ENCODE data around the gene LDLRAD3. TPM values are rescaled to one million over a fixed set of nuclear protein-coding genes. Genes with fewer than 3 reads are reported as not detected.

The LDLRAD3 gene
- polyA plus RNA-seq, 1 donor (not counting 4 experiments of a cell fraction or from before 2014, with no cell fraction given): 13.1 TPM

GRCh38 chr11:36110668-36111410 is 167.0 kb downstream of the LDLRAD3 start:
- DNase-seq (ENCODE audit: low read depth, low spot score) (no peak), FAIRE-seq (no peak)
- Histone ChIP-seq H3K36me3 (ENCODE audit: control insufficient read depth in 2 of 2, extremely low read depth in 1 of 2, insufficient read depth in 2 of 2, low read length in 2 of 2) (peaks cover 0 to 21% of the 10 kb centered on the region in 2 experiments), H3K4me3 (ENCODE audit: control insufficient read depth in 2 of 3, extremely low read depth in 1 of 3, insufficient read depth in 2 of 3, low read depth in 1 of 3, low read length in 3 of 3) (no peak overlapping the region), H3K9me1 (ENCODE audit: control insufficient read depth, extremely low read depth, insufficient read depth, low read length) (no peaks in the 10 kb centered on the region), H2AFZ (ENCODE audit: control insufficient read depth, low read length) (no peak overlapping the region), H3K27me3 (ENCODE audit: control insufficient read depth, extremely low read depth, insufficient read depth, low read length) (no peaks in the 10 kb centered on the region), H4K20me1 (ENCODE audit: control insufficient read depth, extremely low read depth, insufficient read depth, low read length) (no peaks in the 10 kb centered on the region), H3K9me3 (ENCODE audit: control insufficient read depth, low read depth, low read length) (no peaks in the 10 kb centered on the region), H3K79me2 (ENCODE audit: control insufficient read depth, insufficient read depth, low read length) (no peaks in the 10 kb centered on the region), H3K27ac (ENCODE audit: control insufficient read depth, insufficient read depth, low read length) (no peak overlapping the region), H3K4me1 (ENCODE audit: control insufficient read depth, extremely low read depth, insufficient read depth, low read length) (no peaks in the 10 kb centered on the region), H3K9ac (ENCODE audit: control insufficient read depth, extremely low read depth, insufficient read depth, low read length) (no peak overlapping the region), H3K4me2 (ENCODE audit: control insufficient read depth, extremely low read depth, insufficient read depth, low read depth, low read length) (no peak overlapping the region)
- dilution Hi-C loops (cut with MboI; ENCODE audit: extremely low pct_ligation_motif_present, low sequenced_read_pairs): no loop called here
- TF ChIP-seq EZH2 (IDR thresholded peaks at IDR 0.05; ENCODE audit: low read length) (no peak), CTCF (optimal IDR thresholded peaks at IDR 0.05 in 1 of 3, IDR thresholded peaks at IDR 0.05 in 1 of 3, conservative IDR thresholded peaks at IDR 0.05 in 1 of 3; ENCODE audit: extremely low read depth in 1 of 3, insufficient read depth in 2 of 3, low read length in 3 of 3) (no peak)

- FAIRE-seq: no peak
- no peak overlapping the region for H2AFZ ChIP-seq (ENCODE audit: control insufficient read depth, low read length)
- no peaks in the 10 kb centered on the region for H3K4me1 ChIP-seq (ENCODE audit: control insufficient read depth, extremely low read depth, insufficient read depth, low read length)
- H3K9me1 ChIP-seq (ENCODE audit: control insufficient read depth, extremely low read depth, insufficient read depth, low read length): no peaks in the 10 kb centered on the region
- peaks cover 0 to 19% of the 10 kb centered on the region in 2 experiments for H3K36me3 ChIP-seq (ENCODE audit: control insufficient read depth in 2 of 2, extremely low read depth in 1 of 2, insufficient read depth in 2 of 2, low read length in 2 of 2)
- no peaks in the 10 kb centered on the region for H4K20me1 ChIP-seq (ENCODE audit: control insufficient read depth, extremely low read depth, insufficient read depth, low read length)
- no peak overlapping the region for H3K27ac ChIP-seq (ENCODE audit: control insufficient read depth, insufficient read depth, low read length)
- dilution Hi-C loops (cut with MboI; ENCODE audit: extremely low pct_ligation_motif_present, low sequenced_read_pairs): no loop called here
- no peaks in the 10 kb centered on the region for H3K79me2 ChIP-seq (ENCODE audit: control insufficient read depth, insufficient read depth, low read length)
- H3K4me3 ChIP-seq (ENCODE audit: control insufficient read depth in 2 of 3, extremely low read depth in 1 of 3, insufficient read depth in 2 of 3, low read depth in 1 of 3, low read length in 3 of 3): no peak overlapping the region
- no peaks in the 10 kb centered on the region for H3K27me3 ChIP-seq (ENCODE audit: control insufficient read depth, extremely low read depth, insufficient read depth, low read length)
- no peak overlapping the region for H3K4me2 ChIP-seq (ENCODE audit: control insufficient read depth, extremely low read depth, insufficient read depth, low read depth, low read length)
- H3K9ac ChIP-seq (ENCODE audit: control insufficient read depth, extremely low read depth, insufficient read depth, low read length): no peak overlapping the region
- DNase-seq (ENCODE audit: low read depth, low spot score): no peak
- TF ChIP-seq EZH2 (IDR thresholded peaks at IDR 0.05; ENCODE audit: low read length) (no peak), CTCF (optimal IDR thresholded peaks at IDR 0.05 in 1 of 3, IDR thresholded peaks at IDR 0.05 in 1 of 3, conservative IDR thresholded peaks at IDR 0.05 in 1 of 3; ENCODE audit: extremely low read depth in 1 of 3, insufficient read depth in 2 of 3, low read length in 3 of 3) (no peak)
- no peaks in the 10 kb centered on the region for H3K9me3 ChIP-seq (ENCODE audit: control insufficient read depth, low read depth, low read length)
Measured at GRCh38 chr11:36114095-36114494, 170.2 kb downstream of the LDLRAD3 start.

All from keratinocyte (primary cell).